Choroid plexus epithelial cell (primary cell): Measurements from ENCODE around the gene ZNF605.
A peak's percentile ranks its signal among the peaks of the same experiment; 100 is the strongest.
"Not testable (repeated sequence)": the region's sequence is repeated elsewhere in the genome, so short reads cannot be mapped to it uniquely, and the experiment has no call there.

ENCODE experiments used
- DNase-seq: peaks from one replicate; pipeline ENCODE4 v3.0.0-alpha.2; 2010; ENCODE audit warnings: low read depth
- H3K4me3 ChIP-seq: 2 replicates; pipeline ENCODE4 v1.5.1; 2011; ENCODE audit warnings: low read depth, mild to moderate bottlenecking, control low read depth, low read length, moderate library complexity
- TF ChIP-seq, protein P1 (sequence below): conservative IDR thresholded peaks from 2 replicates; pipeline ENCODE4 v1.5.1; 2011; ENCODE audit warnings: low read depth, mild to moderate bottlenecking, control low read depth, inconsistent platforms, low read length, moderate library complexity

Gene ZNF605

DNA sequence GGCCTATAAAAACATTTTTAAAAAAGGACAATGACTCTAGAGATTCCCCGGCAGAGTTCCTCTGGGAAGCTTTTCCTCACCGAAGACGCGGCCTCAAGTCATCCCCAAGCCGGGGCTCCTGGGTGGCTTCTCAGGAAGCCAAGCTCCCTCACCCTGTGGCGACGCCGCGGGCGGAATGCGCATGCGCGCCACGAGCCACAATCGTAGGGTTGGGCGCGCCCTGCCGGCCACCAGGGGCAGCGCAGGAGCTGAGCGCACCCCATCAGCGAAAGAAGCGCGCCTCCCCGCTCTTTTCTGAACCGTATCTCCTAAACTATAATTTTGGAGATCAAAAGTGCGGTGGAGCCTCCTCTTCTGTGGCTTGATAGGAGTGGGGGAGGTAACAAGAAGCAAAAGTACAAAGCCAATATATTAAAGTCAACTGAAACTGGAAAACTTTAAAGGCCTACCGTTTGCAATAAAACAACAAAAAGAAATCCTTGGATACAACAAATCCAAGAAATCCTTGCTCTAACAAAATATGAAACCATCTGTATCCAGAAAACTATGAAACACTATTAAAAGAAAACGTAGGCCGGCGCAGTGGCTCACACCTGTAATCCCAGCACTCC lies 51.3 kb downstream of the ZNF605 start:
- peak overlapping the region; percentile 22 for H3K4me3 ChIP-seq
- DNase-seq, result peak; percentile 70
- TF ChIP-seq, protein P1, sequence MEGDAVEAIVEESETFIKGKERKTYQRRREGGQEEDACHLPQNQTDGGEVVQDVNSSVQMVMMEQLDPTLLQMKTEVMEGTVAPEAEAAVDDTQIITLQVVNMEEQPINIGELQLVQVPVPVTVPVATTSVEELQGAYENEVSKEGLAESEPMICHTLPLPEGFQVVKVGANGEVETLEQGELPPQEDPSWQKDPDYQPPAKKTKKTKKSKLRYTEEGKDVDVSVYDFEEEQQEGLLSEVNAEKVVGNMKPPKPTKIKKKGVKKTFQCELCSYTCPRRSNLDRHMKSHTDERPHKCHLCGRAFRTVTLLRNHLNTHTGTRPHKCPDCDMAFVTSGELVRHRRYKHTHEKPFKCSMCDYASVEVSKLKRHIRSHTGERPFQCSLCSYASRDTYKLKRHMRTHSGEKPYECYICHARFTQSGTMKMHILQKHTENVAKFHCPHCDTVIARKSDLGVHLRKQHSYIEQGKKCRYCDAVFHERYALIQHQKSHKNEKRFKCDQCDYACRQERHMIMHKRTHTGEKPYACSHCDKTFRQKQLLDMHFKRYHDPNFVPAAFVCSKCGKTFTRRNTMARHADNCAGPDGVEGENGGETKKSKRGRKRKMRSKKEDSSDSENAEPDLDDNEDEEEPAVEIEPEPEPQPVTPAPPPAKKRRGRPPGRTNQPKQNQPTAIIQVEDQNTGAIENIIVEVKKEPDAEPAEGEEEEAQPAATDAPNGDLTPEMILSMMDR, result peak; percentile 81

DNA sequence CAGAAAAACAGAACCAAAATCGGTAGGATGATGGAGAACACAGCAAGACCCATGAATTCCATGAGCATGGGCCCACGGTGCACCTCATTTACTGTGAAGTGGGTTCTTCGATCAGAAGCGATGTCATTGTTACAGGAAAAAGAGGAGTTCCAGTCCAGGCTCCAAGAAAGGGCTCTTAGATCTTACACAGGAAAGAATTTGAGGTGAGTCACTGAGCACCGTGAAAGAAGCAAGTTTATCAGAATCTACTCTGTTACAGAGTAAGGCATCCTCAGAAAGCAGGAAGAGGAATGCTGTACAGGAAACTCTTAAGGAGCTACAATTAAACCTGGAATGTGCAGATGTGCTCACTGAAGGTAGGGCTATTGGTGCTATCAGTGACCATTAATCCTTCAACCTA lies 57.1 kb downstream of the ZNF605 start:
- TF ChIP-seq, protein P1, result no peak
- DNase-seq, result peak; percentile 19
- no peak overlapping the region for H3K4me3 ChIP-seq

DNA sequence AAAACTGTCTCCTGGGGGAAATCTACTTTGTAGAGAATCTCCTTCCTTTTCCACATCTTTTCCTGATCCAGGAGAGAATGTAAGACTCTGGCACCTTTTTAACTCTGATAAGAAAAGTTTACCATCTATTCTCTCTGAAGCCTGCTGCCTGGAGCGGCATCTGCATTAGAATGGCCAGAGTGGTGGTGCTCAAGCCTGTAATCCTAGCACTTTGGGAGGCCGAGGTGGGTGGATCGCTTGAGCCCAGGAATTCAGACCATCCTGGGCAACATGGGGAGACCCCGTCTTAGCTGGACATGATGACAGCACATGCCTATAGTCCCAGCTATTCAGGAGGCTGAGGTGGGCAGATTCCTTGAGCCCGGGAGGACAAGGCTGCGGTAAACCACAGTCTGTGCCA lies 67.3 kb downstream of the ZNF605 start:
- no peak overlapping the region for H3K4me3 ChIP-seq
- TF ChIP-seq, protein P1, result no peak
- no peak for DNase-seq

DNA sequence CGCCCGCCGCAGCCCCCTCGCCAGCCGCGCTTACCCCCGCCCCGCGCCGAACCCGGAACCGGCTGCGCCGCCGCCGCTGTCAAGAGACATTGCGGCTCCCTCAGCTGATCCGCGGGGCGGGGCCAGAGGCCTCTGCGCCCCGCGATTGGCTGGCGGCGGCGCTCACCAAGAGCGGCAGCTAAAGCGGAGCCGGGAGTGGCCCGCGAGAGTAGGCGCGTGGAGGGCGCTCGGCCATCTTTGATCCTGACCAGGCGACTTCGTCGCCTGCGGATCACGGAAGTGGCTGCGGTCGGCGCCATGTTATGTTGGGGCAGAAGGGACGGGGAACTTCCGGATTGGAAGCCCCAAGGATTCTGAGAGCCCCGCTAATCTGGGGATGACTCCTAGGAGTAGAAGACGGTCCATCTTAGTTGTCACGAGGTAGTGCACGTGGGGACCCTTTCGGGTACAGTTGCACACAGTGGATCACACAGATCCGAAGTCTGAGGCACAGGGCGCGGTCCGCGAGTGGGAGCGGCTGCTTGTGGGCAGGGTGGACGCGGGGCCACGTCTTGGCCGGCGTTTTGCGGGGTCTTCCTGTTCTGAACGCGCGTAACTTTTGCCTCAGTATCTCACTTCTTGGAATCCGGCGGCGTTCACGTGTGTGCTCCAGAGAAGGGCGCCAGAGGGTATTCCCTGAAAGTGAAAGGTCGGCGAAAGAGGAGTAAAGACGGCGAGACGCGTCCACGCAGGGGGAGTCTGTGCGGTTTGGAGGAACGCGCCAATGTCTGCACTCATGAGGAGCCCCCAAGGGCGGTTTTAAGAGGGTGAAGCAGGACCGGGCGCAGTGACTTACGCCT lies 68.4 kb downstream of the ZNF605 start, which contains the start of gene CHFR:
Gene CHFR (minus strand): TSS at position 93 of the 839 bp plus-strand sequence. CDS start 277 bp downstream, outside the sequence.
- peak within 1 kb of the TSS; percentile 72 for H3K4me3 ChIP-seq
- DNase-seq, result peak; percentile 99
- TF ChIP-seq, protein P1, result no peak

DNA sequence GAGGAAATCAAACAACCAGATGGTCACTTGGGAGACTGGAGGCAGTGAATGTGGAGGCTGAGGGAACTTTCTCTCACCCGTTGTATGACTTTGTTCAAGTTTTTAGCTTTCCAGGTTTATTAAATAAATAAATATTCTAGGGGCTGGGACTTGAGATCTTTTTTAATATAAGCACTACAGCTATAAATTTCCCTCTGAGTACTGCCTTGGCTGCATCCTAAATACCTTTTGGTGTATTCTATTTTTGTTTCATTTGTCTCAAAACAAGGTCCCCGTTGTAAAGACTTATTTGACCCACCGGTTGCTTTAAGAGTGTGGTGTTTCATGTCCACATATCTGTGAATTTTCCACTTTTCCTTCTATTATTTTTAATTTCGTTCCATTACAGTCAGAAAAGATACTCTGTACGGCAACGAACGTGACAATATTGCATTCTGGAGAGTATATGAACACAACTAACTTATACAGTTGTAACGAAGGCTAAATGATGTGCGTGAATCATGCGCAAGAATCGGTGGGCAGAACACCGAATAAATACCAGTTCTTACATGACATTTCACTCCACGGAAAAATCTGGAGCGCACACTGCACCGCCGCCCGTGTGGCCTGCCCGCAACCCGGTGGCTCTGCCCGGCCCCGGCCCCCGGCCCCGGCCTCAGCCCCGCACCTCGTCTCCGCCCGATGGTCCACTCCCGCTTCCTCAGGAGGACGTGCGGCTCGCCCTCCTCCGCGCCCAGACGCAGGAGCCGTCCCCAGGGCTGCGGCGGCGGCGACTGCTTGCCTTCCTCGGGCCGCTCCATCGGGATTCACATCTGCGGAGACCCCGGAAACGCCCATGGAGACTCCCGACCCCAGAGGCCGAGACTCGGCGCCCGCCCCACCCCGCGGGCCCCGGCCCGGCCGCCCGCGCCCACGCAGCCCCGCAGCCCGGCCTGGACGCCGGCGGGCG lies 69.3 kb downstream of the ZNF605 start:
- peak; percentile 14 for DNase-seq
- TF ChIP-seq, protein P1, result no peak
- H3K4me3 ChIP-seq, result peak overlapping the region; percentile 72

DNA sequence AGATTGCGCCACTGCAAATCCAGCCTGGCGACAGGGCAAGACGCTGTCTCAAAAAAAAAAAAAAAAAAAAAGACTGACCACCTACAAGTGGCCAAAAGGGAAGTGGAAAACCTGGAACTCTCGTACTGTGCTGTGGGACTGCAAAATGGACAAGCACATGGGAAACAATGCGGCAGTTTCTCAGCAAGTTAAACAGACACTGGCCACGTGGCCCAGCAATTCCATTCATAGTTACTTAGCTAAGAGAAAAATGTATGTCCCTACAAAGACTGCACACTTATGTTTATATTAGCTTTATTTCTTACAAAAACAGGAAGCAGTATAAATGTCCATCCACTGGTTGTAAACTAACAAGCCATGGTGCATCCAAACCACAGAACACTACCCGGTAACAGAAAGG lies 74.3 kb downstream of the ZNF605 start:
- H3K4me3 ChIP-seq, result no peak overlapping the region
- TF ChIP-seq, protein P1, result no peak
- DNase-seq, result peak; percentile 83

DNA sequence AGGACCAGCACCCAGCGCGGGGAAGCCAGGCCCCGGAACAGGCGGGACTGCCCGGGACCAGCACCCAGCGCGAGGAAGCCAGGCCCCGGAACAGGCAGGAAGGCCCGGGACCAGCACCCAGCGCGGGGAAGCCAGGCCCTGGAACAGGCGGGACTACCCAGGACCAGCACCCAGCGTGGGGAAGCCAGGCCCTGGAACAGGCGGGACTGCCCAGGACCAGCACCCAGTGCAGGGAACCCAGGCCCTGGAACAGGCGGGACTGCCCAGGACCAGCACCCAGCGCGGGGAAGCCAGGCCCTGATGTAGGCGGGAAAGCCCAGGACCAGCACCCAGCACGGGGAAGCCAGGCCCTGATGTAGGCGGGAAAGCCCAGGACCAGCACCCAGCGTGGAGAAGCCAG lies 81.5 kb downstream of the ZNF605 start:
- H3K4me3 ChIP-seq, DNase-seq: not testable (repeated sequence)
